C4-2B (cell line): ENCODE results near the gene DRG1.

Source experiments
- CTCF ChIP-seq: fragments of 450-650 bp; conservative IDR thresholded peaks from 2 replicates; pipeline ENCODE4 v1.5.1; 2017; ENCODE audit warnings: mild to moderate bottlenecking
- ZFX ChIP-seq: fragments of 450-650 bp; IDR thresholded peaks from 2 replicates; pipeline ENCODE4 v1.6.1; 2017

- no peak for TF ChIP-seq CTCF
- TF ChIP-seq ZFX = no peak
Measured at GRCh38 chr22:31474743-31475142, 75.3 kb downstream of the DRG1 start.
